Measurements from ENCODE around the gene ZYG11A.

- TF ChIP-seq CTCF (IDR thresholded peaks at IDR 0.05; ENCODE audit: low read depth, low read length, missing input control): no peak
- TF ChIP-seq TAF1 (conservative IDR thresholded peaks at IDR 0.05): no peak
- no peak for TF ChIP-seq YY1 (IDR thresholded peaks at IDR 0.05)
- no peak for TF ChIP-seq NR2F2 (IDR thresholded peaks at IDR 0.05)
- no peak for TF ChIP-seq ATF3 (IDR thresholded peaks at IDR 0.05)
- no peak for TF ChIP-seq MAX (IDR thresholded peaks at IDR 0.05)
- TF ChIP-seq RAD21 (IDR thresholded peaks at IDR 0.05): no peak
- no peak for TF ChIP-seq REST (IDR thresholded peaks at IDR 0.05)
- no peak for TF ChIP-seq EGR1 (IDR thresholded peaks at IDR 0.05; ENCODE audit: low read depth in 2 of 2)
- no peak for TF ChIP-seq JUND (IDR thresholded peaks at IDR 0.05)
- TF ChIP-seq GABPA (IDR thresholded peaks at IDR 0.05 in 1 of 2, conservative IDR thresholded peaks at IDR 0.05 in 1 of 2): no peak
- no peak for TF ChIP-seq ZBTB33 (IDR thresholded peaks at IDR 0.05)
- no peak for TF ChIP-seq SP1 (IDR thresholded peaks at IDR 0.05)
- TF ChIP-seq HNF4G (IDR thresholded peaks at IDR 0.05): no peak
Measured at GRCh38 chr1:52862666-52863458, 20.3 kb downstream of the ZYG11A start.

Measured in liver (tissue), 3 donors.